ENCODE results near the gene VEZT.

DNA sequence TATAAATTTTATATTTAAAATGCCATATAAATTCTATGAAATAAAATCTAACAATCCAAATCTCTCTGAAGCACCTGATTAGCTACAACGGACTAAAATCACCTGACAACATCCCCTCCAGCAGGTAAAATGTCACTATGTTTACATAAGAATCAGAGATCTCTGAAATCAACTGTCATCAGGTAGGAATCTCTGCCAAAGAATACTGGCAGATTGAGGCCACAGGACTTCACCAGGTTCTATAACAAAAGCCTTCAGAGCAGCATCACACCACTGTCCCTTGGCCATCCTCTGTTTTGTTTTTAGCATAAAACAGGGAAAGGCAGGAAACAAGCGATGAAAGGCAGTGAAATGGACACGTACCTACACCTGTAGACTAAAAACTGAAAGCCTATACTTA lies 22.5 kb upstream of the VEZT start:
- TF ChIP-seq, protein P1, sequence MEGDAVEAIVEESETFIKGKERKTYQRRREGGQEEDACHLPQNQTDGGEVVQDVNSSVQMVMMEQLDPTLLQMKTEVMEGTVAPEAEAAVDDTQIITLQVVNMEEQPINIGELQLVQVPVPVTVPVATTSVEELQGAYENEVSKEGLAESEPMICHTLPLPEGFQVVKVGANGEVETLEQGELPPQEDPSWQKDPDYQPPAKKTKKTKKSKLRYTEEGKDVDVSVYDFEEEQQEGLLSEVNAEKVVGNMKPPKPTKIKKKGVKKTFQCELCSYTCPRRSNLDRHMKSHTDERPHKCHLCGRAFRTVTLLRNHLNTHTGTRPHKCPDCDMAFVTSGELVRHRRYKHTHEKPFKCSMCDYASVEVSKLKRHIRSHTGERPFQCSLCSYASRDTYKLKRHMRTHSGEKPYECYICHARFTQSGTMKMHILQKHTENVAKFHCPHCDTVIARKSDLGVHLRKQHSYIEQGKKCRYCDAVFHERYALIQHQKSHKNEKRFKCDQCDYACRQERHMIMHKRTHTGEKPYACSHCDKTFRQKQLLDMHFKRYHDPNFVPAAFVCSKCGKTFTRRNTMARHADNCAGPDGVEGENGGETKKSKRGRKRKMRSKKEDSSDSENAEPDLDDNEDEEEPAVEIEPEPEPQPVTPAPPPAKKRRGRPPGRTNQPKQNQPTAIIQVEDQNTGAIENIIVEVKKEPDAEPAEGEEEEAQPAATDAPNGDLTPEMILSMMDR (IDR thresholded peaks at IDR 0.05 in 2 of 3, conservative IDR thresholded peaks at IDR 0.05 in 1 of 3; ENCODE audit: borderline replicate concordance in 1 of 3, insufficient read depth in 1 of 3, low read depth in 2 of 3, low read length in 2 of 3): no peak
- no peak for TF ChIP-seq YY1 (IDR thresholded peaks at IDR 0.05; ENCODE audit: extremely low read depth, insufficient replicate concordance, low read depth, low read length)
- TF ChIP-seq ZFX (IDR thresholded peaks at IDR 0.05): no peak
- TF ChIP-seq, protein P2, sequence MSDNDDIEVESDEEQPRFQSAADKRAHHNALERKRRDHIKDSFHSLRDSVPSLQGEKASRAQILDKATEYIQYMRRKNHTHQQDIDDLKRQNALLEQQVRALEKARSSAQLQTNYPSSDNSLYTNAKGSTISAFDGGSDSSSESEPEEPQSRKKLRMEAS (IDR thresholded peaks at IDR 0.05): no peak
- TF ChIP-seq, protein P3, sequence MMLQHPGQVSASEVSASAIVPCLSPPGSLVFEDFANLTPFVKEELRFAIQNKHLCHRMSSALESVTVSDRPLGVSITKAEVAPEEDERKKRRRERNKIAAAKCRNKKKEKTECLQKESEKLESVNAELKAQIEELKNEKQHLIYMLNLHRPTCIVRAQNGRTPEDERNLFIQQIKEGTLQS (IDR thresholded peaks at IDR 0.05): no peak
- no peak for TF ChIP-seq SP1 (IDR thresholded peaks at IDR 0.05; ENCODE audit: low read depth)
- no peak for TF ChIP-seq POLR2A (IDR thresholded peaks at IDR 0.05; ENCODE audit: borderline replicate concordance, extremely low read depth, insufficient read depth, insufficient read length)
- no peak for TF ChIP-seq EZH2 (IDR thresholded peaks at IDR 0.05)
- no peak for TF ChIP-seq CEBPB (IDR thresholded peaks at IDR 0.05; ENCODE audit: low read depth)
- no peak for TF ChIP-seq POLR2AphosphoS5 (IDR thresholded peaks at IDR 0.05; ENCODE audit: low read depth, low read length)

Data from HCT116 (cell line).